ENCODE measurements around the gene PHACTR3.

- TF ChIP-seq CTCF (IDR thresholded peaks at IDR 0.05) (no peak), POLR2A (IDR thresholded peaks at IDR 0.05) (peak in 1 of 2 donors; percentile 38)
Measured at GRCh38 chr20:59835448-59836395, 231.4 kb downstream of the PHACTR3 start.

All from tibial nerve (tissue), 3 donors.